ENCODE results near the gene CHERP.

Gene CHERP

GRCh38 chr19:16540948-16541347, 1.3 kb downstream of the CHERP start:
- DNase-seq = no peak

DNA sequence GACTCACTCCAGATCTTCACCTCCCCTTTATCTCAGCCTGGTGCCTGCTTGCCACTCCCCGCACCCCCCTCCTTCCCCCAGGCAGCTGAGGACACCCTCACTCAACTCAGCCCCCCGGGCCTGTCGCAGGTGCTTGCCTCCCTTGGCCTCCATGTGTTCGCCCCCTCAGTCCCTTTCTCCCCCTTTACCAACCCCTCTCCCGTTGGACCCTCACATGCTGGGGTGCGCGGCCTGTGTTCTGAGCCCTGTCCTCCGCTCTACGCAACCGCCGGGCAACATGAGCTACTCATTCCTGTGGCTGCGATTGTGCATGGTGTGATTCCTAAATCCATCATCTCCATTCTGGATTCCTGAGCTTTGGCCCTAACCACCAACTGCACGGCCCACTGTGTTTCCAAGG, 5.1 kb downstream of the CHERP start:
- DNase-seq = no peak

GRCh38 chr19:16536130-16536529, 6.1 kb downstream of the CHERP start:
- DNase-seq = no peak

DNA sequence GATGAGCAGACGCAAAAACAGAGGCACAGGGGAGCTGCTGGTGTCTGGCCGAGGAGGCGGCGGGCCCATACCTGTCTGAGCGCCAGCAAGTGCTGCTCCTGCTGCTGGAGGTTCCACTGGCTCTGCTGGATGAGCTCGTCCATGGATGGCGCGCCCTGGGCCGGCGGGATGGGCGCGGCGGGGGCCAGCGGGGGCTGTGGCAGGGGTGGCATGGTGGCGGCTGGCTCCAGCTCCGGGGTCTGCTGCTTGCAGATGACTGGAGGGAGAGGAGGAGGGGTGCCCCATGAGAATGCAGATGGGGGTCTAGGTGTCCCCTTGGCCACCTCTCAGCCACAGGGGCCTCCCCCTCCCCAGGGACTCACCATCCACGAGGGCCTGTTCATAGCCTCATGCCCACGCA, 6.9 kb downstream of the CHERP start:
- DNase-seq = no peak

GRCh38 chr19:16532440-16533234, 9.6 kb downstream of the CHERP start:
- no peak for DNase-seq

GRCh38 chr19:16531380-16531669, 10.9 kb downstream of the CHERP start:
- no peak for DNase-seq

DNA sequence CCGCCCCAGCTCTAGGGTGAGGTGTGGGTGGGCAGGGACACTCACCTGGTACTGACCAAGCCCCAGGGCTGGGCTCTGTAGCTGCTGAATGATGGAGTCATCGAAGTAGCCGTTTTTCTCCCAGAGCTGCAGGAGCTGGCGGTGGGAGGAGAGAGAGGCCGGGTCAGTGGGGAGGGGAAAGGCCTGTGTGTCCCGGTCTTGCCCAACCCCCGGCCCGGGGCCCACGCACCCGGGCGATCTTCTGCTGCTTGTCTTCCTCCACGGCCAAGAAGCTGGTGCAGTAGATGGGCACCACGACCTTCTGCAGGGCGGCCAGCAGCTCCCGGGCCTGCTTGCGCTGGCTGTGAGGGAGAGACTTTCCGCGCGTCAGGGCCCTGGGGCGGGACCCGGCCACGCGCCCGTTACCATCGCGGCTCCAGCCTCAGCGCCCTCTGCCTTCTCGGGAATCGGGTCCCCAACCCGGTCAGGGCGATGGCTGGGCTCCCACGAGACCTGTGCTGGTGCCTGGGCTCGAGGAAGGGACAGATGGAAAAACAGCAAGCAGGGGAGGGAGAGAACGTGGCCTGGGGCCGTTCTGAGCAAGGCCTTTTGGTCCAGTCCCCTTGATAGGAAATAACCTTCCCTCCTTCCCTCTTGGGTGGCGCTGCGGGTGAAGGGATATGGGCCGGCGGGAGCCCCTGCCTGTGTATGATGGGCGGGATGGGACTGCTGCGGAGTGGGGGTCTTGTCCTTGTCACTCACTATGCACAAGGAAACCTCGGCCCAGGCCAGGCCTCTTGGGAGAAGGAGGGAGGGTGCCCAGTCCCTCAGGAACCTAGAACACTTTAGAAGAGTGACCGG, 11.5 kb downstream of the CHERP start:
- DNase-seq = no peak

DNA sequence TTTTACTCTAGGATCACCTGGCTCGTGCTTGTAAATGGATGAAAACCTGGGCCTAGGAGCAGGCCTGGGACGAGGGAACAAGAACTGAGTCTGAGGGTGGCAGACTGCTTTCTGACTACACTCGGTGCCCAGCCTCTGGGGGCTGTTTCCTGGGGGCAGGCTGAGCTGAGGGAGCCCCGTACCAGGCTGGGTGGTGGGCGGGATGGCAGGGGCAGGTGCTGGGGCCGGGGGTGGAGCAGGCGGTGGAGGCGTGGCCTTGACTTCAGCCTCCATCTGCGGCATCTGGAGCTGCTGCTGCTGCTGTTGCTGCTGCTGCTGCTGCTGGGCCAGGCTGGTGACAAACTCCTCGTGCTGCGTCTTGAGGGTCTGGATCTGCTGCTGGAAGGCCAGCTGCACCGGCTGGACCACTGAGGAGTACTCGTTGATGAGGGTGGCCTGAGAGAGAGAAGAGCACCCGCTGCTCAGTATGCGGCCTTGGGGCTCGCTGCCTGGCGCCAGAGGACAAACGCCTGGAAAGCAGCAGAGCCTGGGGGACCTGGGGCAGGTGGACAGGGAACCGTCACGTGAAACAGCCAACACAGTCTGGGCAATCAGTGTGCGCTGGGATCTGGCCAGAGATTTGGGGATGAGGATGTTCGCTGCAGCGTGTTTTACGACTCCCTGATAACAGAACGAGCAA, 12.6 kb downstream of the CHERP start:
- no peak for DNase-seq

GRCh38 chr19:16527971-16528521, 14.2 kb downstream of the CHERP start:
- DNase-seq = no peak

- DNase-seq = no peak
These were observed 14.8 kb downstream of the CHERP start for GRCh38 chr19:16527334-16527935.

- DNase-seq = no peak
These were observed 16.3 kb downstream of the CHERP start for GRCh38 chr19:16525751-16526481.

GRCh38 chr19:16524991-16525734, 17.1 kb downstream of the CHERP start:
- no peak for DNase-seq

DNA sequence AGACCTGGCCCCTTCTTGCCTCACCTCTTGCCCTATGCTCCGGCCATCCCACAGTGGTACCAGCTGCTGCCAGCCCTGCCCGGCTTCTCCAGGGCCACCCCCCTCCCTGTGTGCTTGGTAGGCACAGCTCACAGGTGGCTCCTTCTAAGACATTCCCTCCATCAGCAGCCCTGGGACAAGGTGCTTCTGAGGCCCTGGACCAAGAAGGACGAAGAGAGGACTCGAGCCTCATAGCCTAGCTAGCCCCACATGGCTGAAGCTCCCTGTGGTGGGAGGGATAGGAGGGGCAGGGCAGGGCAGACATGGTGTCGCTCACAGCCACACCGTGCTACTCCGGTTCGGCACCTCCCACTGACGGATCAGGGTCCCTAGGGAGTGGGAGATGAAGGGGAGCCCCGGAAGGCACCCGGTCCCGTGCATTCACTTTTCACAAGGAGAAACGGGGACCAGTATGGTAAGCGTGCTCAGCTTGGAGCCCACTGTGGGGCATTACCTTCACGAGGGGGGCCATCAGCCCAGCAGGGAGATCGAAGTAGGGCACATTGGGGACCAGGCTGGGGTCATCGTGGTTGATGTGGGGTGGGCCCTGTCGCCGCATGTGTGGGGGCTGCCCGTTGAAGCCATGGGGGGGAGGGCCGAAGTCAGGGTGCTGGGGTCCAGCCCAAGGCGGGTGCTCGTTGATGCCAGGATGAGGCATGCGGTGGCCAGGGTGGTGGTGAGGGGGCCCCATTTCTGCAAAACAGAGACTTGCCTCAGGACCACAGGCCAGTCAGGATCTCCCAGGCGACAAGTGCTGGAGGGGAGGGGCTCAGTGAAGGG, 19.5 kb downstream of the CHERP start:
- no peak for DNase-seq

- no peak for DNase-seq
These were observed 20.4 kb downstream of the CHERP start for GRCh38 chr19:16521715-16522289.

GRCh38 chr19:16520986-16521624, 21.1 kb downstream of the CHERP start:
- DNase-seq = no peak

DNA sequence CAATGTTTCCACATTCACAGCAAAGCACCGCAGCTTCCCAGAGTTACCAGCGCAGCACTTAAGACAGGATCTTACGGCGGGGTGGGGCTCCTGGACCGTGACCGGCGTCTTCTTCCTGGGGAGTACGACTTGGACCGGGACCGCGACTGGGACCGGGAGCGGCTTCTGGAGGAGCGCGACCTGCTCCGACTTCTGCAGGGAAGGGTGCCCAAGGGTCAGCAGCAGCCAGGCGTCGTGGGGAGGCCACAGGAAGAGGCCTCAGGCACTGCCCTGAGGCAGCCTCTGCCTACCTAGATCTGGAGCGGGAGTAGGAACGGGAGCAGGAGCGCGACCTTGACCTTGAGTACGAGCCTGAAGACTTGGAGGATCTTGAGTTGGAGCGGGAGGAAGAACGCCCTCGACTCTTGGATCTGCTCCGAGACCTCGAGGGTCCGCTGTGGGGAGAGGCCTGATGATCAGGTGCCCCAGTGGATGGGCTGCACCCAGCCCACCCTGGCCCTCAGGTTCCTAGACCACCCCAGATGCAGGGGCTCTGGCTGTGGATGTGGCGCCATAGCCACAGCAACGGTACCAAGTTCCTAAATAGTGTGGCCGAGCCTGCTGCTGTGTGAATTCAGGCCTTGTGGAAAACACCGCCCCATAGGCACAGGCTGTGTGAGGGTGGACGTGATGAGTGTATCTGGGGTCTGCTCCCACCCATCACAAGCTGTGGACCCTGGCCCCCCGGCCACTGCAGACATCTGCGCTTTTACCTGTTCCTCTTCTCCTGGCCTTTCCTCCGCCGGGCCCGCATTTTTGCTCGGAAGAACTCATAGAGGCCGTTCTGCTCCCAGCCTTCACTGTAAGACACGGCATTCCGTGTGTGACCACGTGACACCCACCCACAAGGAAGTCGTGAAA, 21.9 kb downstream of the CHERP start:
- DNase-seq = no peak

- DNase-seq = no peak
These were observed 23.0 kb downstream of the CHERP start for GRCh38 chr19:16519230-16519687.

GRCh38 chr19:16518483-16519229, 23.6 kb downstream of the CHERP start:
- DNase-seq = no peak

Data from right hindlimb (tissue), 1 donor.